ENCODE results near the gene C2CD3.

Gene C2CD3

GRCh38 chr11:74020539-74020938 lies 150.3 kb downstream of the C2CD3 start:
- no peak overlapping the region for H3K4me3 ChIP-seq (ENCODE audit: low read depth, low read length)
- peak; percentile 21 for DNase-seq (ENCODE audit: low read depth)
- no peak for TF ChIP-seq CTCF (IDR thresholded peaks at IDR 0.05; ENCODE audit: low read depth, low read length, missing control alignments)

- no peak overlapping the region for H3K4me3 ChIP-seq (ENCODE audit: low read depth, low read length)
- TF ChIP-seq CTCF (IDR thresholded peaks at IDR 0.05; ENCODE audit: low read depth, low read length, missing control alignments): no peak
- no peak for DNase-seq (ENCODE audit: low read depth)
These were observed 150.9 kb downstream of the C2CD3 start for GRCh38 chr11:74019860-74020259.

GRCh38 chr11:74019104-74019738 lies 151.6 kb downstream of the C2CD3 start:
- H3K4me3 ChIP-seq (ENCODE audit: low read depth, low read length): no peak overlapping the region
- no peak for TF ChIP-seq CTCF (IDR thresholded peaks at IDR 0.05; ENCODE audit: low read depth, low read length, missing control alignments)
- no peak for DNase-seq (ENCODE audit: low read depth)

GRCh38 chr11:74018331-74019005 lies 152.3 kb downstream of the C2CD3 start:
- H3K4me3 ChIP-seq (ENCODE audit: low read depth, low read length): no peak overlapping the region
- TF ChIP-seq CTCF (IDR thresholded peaks at IDR 0.05; ENCODE audit: low read depth, low read length, missing control alignments): no peak
- DNase-seq (ENCODE audit: low read depth): no peak

- DNase-seq (ENCODE audit: low read depth): no peak
These were observed 153.2 kb downstream of the C2CD3 start for GRCh38 chr11:74017631-74018030.

GRCh38 chr11:74015919-74016684 lies 154.7 kb downstream of the C2CD3 start:
- no peak for DNase-seq (ENCODE audit: low read depth)
- no peak for TF ChIP-seq CTCF (IDR thresholded peaks at IDR 0.05; ENCODE audit: low read depth, low read length, missing control alignments)
- H3K4me3 ChIP-seq (ENCODE audit: low read depth, low read length): no peak overlapping the region

More at GRCh38 chr11:74017631-74018030, 153.2 kb downstream of the C2CD3 start:
- no peak overlapping the region for H3K4me3 ChIP-seq (ENCODE audit: low read depth, low read length)
- no peak for TF ChIP-seq CTCF (IDR thresholded peaks at IDR 0.05; ENCODE audit: low read depth, low read length, missing control alignments)
